Neural progenitor cell (in vitro differentiated cells): ENCODE results near the gene ZNF28. TPM values are rescaled to one million over a fixed set of nuclear protein-coding genes. Genes with fewer than 3 reads are reported as not detected.
A peak's percentile ranks its signal among the peaks of the same experiment; 100 is the strongest.
"Not testable (repeated sequence)": the region's sequence is repeated elsewhere in the genome, so short reads cannot be mapped to it uniquely, and the experiment has no call there.

Experiments used
- DNase-seq: peaks from one replicate; pipeline ENCODE4 v3.0.0-alpha.2; 2016; ENCODE audit warnings: low spot score
- H2AFZ ChIP-seq: fragments of 200-600 bp; sonication (generic); replicated peaks from 2 replicates; pipeline ENCODE4 v1.6.1; 2016; ENCODE audit warnings: antibody characterized with exemption
- H3F3A ChIP-seq: fragments of 200-600 bp; sonication (generic); 2 replicates; pipeline ENCODE4 v1.6.1; 2016; ENCODE audit warnings: antibody characterized with exemption, low read depth
- H3K27ac ChIP-seq: fragments of 200-600 bp; sonication (generic); 2 replicates; pipeline ENCODE4 v1.5.1; 2016; ENCODE audit warnings: mild to moderate bottlenecking
- H3K27me3 ChIP-seq: fragments of 200-600 bp; sonication (generic); 2 replicates; pipeline ENCODE4 v1.6.1; 2016; ENCODE audit warnings: mild to moderate bottlenecking, moderate library complexity
- H3K36me3 ChIP-seq: fragments of 200-600 bp; sonication (generic); 2 replicates; pipeline ENCODE4 v1.5.1; 2016
- H3K4me1 ChIP-seq: fragments of 200-600 bp; sonication (generic); 2 replicates; pipeline ENCODE4 v1.6.1; 2016; ENCODE audit warnings: mixed run types
- H3K4me2 ChIP-seq: fragments of 200-600 bp; sonication (generic); 2 replicates; pipeline ENCODE4 v1.6.1; 2016
- H3K4me3 ChIP-seq: fragments of 200-600 bp; sonication (generic); 2 replicates; pipeline ENCODE4 v1.5.1; 2016
- H3K79me2 ChIP-seq: fragments of 200-600 bp; sonication (generic); 2 replicates; pipeline ENCODE4 v1.6.1; 2016; ENCODE audit warnings: low read depth
- H3K9ac ChIP-seq: fragments of 200-600 bp; sonication (generic); 2 replicates; pipeline ENCODE4 v1.6.1; 2016
- H3K9me3 ChIP-seq: fragments of 200-600 bp; sonication (generic); 2 replicates; pipeline ENCODE4 v1.5.1; 2016; ENCODE audit warnings: low read depth
- H4K20me1 ChIP-seq: fragments of 200-600 bp; sonication (generic); 2 replicates; pipeline ENCODE4 v1.6.1; 2016; ENCODE audit warnings: low read depth
- H3K27ac Mint-ChIP-seq: 3 replicates; pipeline ENCODE4 v1.8.0; 2021; ENCODE audit warnings: mixed read lengths
- H3K27me3 Mint-ChIP-seq: 2 replicates; pipeline ENCODE4 v1.8.0; 2022; ENCODE audit warnings: low read depth, mild to moderate bottlenecking, inconsistent platforms, moderate library complexity, mixed read lengths; ENCODE audit not compliant: insufficient read depth
- H3K36me3 Mint-ChIP-seq: 3 replicates; pipeline ENCODE4 v1.8.0; 2021; ENCODE audit warnings: mixed read lengths
- H3K4me1 Mint-ChIP-seq: 3 replicates; pipeline ENCODE4 v1.8.0; 2021; ENCODE audit warnings: mixed read lengths
- H3K4me3 Mint-ChIP-seq: 3 replicates; pipeline ENCODE4 v1.8.0; 2021; ENCODE audit warnings: mild to moderate bottlenecking, moderate library complexity, mixed read lengths
- H3K9me3 Mint-ChIP-seq: 3 replicates; pipeline ENCODE4 v1.8.0; 2020; ENCODE audit warnings: mixed read lengths
- EZH2 ChIP-seq: fragments of 200-600 bp; sonication (generic); IDR thresholded peaks from 2 replicates; pipeline ENCODE4 v1.6.1; 2017; ENCODE audit warnings: antibody characterized with exemption, mild to moderate bottlenecking, moderate library complexity
- EZH2phosphoT487 ChIP-seq: fragments of 200-600 bp; sonication (generic); IDR thresholded peaks from 2 replicates; pipeline ENCODE4 v1.6.1; 2017; ENCODE audit warnings: antibody characterized with exemption
- total RNA-seq: library from RNA; depleted of rRNA; stranded (reverse); fragments of >200 nt; gene quantifications from 2 replicates; pipeline ENCODE4 v1.2.3, GENCODE V29; 2015; ENCODE audit warnings: low replicate concordance
- TF ChIP-seq, protein P1 (sequence below): fragments of 200-600 bp; sonication (generic); IDR thresholded peaks from 2 replicates; pipeline ENCODE4 v1.5.1; 2017; ENCODE audit warnings: antibody characterized with exemption, mild to moderate bottlenecking

Gene ZNF28
- total RNA-seq, 1 donor from 2014 or later: 37.6 TPM

DNA sequence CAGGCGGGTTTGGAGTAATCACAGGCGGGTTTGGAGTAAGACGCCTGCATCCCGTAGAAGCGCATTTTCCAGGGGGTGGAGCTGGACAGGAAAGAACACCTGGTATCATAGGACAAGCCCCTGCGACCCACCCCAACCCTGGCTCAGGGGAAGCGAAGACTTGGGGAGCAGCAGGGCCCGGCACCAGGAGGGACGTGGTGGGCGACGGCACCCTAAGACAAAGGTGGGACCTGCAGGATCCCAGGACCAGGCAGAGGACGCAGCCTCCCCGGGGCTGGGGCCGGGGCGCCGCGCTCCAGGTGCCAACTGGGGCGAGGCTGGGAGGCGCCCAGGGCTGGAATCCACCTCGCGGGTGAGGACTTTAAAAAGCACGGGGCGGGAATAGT lies 35.4 kb downstream of the ZNF28 start:
- Histone ChIP-seq H2AFZ (peak overlapping the region; percentile 93), H3K4me2 (peak overlapping the region; percentile 94), H4K20me1 (no peaks in the 10 kb centered on the region), H3K36me3 (no peaks in the 10 kb centered on the region), H3K27me3 (peaks cover 45% of the 10 kb centered on the region), H3F3A (peaks cover 9% of the 10 kb centered on the region), H3K79me2 (no peaks in the 10 kb centered on the region), H3K4me1 (no peaks in the 10 kb centered on the region), H3K9ac (no peak overlapping the region), H3K9me3 (no peaks in the 10 kb centered on the region), H3K27ac (no peak overlapping the region), H3K4me3 (peak overlapping the region; percentile 82)
- no peaks in the 10 kb centered on the region for H3K36me3 Mint-ChIP-seq
- H3K4me3 Mint-ChIP-seq: peak overlapping the region; percentile 88
- peaks cover 6% of the 10 kb centered on the region for H3K4me1 Mint-ChIP-seq
- TF ChIP-seq EZH2phosphoT487 (no peak), EZH2 (no peak)
- TF ChIP-seq, protein P1, sequence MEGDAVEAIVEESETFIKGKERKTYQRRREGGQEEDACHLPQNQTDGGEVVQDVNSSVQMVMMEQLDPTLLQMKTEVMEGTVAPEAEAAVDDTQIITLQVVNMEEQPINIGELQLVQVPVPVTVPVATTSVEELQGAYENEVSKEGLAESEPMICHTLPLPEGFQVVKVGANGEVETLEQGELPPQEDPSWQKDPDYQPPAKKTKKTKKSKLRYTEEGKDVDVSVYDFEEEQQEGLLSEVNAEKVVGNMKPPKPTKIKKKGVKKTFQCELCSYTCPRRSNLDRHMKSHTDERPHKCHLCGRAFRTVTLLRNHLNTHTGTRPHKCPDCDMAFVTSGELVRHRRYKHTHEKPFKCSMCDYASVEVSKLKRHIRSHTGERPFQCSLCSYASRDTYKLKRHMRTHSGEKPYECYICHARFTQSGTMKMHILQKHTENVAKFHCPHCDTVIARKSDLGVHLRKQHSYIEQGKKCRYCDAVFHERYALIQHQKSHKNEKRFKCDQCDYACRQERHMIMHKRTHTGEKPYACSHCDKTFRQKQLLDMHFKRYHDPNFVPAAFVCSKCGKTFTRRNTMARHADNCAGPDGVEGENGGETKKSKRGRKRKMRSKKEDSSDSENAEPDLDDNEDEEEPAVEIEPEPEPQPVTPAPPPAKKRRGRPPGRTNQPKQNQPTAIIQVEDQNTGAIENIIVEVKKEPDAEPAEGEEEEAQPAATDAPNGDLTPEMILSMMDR: no peak
- H3K9me3 Mint-ChIP-seq: peaks cover 33% of the 10 kb centered on the region
- H3K27ac Mint-ChIP-seq: no peak overlapping the region
- DNase-seq: peak; percentile 35
- peaks cover 11% of the 10 kb centered on the region for H3K27me3 Mint-ChIP-seq

DNA sequence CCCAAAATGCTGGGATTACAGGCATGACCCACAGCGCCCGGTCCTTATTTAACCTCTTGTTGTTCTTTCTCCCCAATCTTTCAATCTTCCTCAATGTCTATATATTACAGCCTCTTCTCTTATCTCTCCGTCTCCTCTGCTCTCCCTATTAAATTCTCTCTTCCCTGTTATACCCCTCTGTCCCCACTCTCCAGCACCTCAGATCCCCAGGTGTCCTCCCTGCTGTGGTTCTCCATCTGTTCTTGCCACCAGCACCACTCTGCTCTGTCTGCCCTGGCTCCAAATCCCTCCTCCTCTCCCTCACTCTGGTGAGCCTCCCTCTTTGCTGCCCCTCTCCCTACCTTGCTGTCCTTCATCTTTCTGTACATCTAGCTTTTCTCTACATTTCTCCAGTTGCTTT lies 35.9 kb downstream of the ZNF28 start:
- H3K4me3 ChIP-seq: no peak overlapping the region

DNA sequence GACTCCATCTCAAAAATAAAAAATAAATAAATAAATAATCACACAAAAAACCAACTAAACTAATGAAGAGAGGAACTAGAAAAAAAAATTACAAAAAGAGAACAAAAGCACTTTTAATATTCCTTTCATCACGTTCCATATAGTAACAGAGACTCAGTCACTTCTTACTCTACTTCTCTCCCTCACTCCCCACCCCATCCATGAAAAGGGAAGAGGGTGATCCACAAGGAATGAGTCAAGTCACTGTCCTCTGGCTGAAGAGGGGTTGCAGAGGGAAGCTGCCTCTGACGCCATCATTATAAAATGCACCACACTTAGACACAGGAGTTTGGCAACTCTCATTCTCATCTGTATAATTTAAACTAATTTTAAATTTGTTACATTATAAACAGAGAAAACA lies 38.6 kb downstream of the ZNF28 start:
- not testable (repeated sequence) for H3K4me3 Mint-ChIP-seq
- H3K9me3 Mint-ChIP-seq: peaks cover 18% of the 10 kb centered on the region

More for the DNA sequence above, 35.9 kb downstream of the ZNF28 start:
- H3K79me2 ChIP-seq: no peaks in the 10 kb centered on the region
- H4K20me1 ChIP-seq: no peaks in the 10 kb centered on the region
- H3K4me1 ChIP-seq: no peaks in the 10 kb centered on the region
- DNase-seq: no peak
- TF ChIP-seq, protein P1: no peak
- no peak for TF ChIP-seq EZH2phosphoT487
- peaks cover 2% of the 10 kb centered on the region for H3K36me3 Mint-ChIP-seq
- peaks cover 11% of the 10 kb centered on the region for H3K27me3 Mint-ChIP-seq
- peaks cover 45% of the 10 kb centered on the region for H3K27me3 ChIP-seq
- H3K9ac ChIP-seq: no peak overlapping the region
- no peaks in the 10 kb centered on the region for H3K9me3 ChIP-seq
- H3F3A ChIP-seq: peaks cover 9% of the 10 kb centered on the region
- H3K4me2 ChIP-seq: peak overlapping the region; percentile 94
- H2AFZ ChIP-seq: peak overlapping the region; percentile 93
- H3K27ac ChIP-seq: no peak overlapping the region
- H3K4me1 Mint-ChIP-seq: peaks cover 6% of the 10 kb centered on the region
- peak overlapping the region; percentile 88 for H3K4me3 Mint-ChIP-seq
- no peaks in the 10 kb centered on the region for H3K36me3 ChIP-seq
- H3K27ac Mint-ChIP-seq: no peak overlapping the region
- peaks cover 33% of the 10 kb centered on the region for H3K9me3 Mint-ChIP-seq

DNA sequence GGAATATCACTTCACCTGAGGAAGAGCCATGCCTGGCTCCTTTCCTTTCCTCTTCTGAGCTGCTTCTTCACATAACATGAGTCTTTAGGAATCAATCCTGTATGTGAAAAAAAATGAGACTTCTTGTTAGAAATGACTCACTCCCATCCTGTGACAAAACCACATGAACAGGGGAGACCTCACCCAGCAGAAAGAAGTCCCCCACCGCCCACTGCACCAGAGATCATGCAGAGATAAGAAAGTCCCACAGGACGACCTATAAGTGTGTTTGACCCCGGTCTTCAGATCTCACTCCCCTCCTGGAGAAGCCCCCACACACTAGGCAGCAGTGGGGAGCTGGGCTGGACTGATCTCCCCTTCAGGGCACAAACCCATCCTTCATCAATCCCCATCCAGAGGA lies 42.6 kb downstream of the ZNF28 start:
- Mint-ChIP-seq H3K27ac (no peak overlapping the region), H3K27me3 (no peaks in the 10 kb centered on the region), H3K4me3 (no peak overlapping the region), H3K4me1 (no peaks in the 10 kb centered on the region), H3K9me3 (peaks cover 11% of the 10 kb centered on the region), H3K36me3 (peaks cover 5% of the 10 kb centered on the region)
- Histone ChIP-seq H3K36me3 (no peaks in the 10 kb centered on the region), H4K20me1 (no peaks in the 10 kb centered on the region), H3K4me3 (no peak overlapping the region), H2AFZ (no peak overlapping the region), H3K9ac (no peak overlapping the region), H3K27ac (no peak overlapping the region), H3K4me1 (no peaks in the 10 kb centered on the region), H3K9me3 (no peaks in the 10 kb centered on the region), H3K27me3 (no peaks in the 10 kb centered on the region), H3F3A (no peaks in the 10 kb centered on the region), H3K4me2 (no peak overlapping the region), H3K79me2 (no peaks in the 10 kb centered on the region)
- no peak for DNase-seq
- TF ChIP-seq, protein P1: no peak
- TF ChIP-seq EZH2phosphoT487 (no peak), EZH2 (no peak)

More for the DNA sequence above, 38.6 kb downstream of the ZNF28 start:
- H3K4me1 ChIP-seq, H3K36me3 ChIP-seq, H3K9ac ChIP-seq, H3K36me3 Mint-ChIP-seq, H2AFZ ChIP-seq, DNase-seq, H3K27ac ChIP-seq, H4K20me1 ChIP-seq, H3K4me3 ChIP-seq, H3K4me2 ChIP-seq, H3K27ac Mint-ChIP-seq, H3K4me1 Mint-ChIP-seq, H3K79me2 ChIP-seq, H3F3A ChIP-seq, H3K9me3 ChIP-seq, H3K27me3 Mint-ChIP-seq: not testable (repeated sequence)
- H3K27me3 ChIP-seq: peaks cover 35% of the 10 kb centered on the region

DNA sequence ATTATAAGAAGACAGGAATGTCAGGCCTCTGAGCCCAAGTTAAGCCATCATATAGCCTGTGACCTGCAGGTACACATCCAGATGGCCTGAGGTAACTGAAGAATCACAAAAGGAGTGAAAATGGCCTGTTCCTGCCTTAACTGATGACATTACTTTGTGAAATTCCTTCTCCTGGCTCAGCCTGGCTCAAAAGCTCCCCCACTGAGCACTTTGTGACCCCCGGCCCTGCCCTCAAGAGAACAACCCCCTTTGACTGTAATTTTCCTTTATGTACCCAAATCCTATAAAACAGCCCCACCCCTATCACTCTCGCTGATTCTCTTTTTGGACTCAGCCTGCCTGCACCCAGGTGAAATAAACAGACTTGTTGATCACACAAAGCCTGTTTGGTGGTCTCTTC lies 65.0 kb downstream of the ZNF28 start:
- not testable (repeated sequence) for H3K4me1 ChIP-seq, H4K20me1 ChIP-seq, H3F3A ChIP-seq, H3K9ac ChIP-seq, H3K27me3 ChIP-seq, H3K9me3 ChIP-seq, H3K27me3 Mint-ChIP-seq, H3K36me3 Mint-ChIP-seq, H3K36me3 ChIP-seq, H3K27ac Mint-ChIP-seq, H3K4me2 ChIP-seq, H3K4me3 Mint-ChIP-seq, H2AFZ ChIP-seq, H3K79me2 ChIP-seq, H3K4me1 Mint-ChIP-seq, DNase-seq, H3K27ac ChIP-seq, H3K4me3 ChIP-seq
- peaks cover 26% of the 10 kb centered on the region for H3K9me3 Mint-ChIP-seq
